ENCODE results near the gene HPSE.

DNA sequence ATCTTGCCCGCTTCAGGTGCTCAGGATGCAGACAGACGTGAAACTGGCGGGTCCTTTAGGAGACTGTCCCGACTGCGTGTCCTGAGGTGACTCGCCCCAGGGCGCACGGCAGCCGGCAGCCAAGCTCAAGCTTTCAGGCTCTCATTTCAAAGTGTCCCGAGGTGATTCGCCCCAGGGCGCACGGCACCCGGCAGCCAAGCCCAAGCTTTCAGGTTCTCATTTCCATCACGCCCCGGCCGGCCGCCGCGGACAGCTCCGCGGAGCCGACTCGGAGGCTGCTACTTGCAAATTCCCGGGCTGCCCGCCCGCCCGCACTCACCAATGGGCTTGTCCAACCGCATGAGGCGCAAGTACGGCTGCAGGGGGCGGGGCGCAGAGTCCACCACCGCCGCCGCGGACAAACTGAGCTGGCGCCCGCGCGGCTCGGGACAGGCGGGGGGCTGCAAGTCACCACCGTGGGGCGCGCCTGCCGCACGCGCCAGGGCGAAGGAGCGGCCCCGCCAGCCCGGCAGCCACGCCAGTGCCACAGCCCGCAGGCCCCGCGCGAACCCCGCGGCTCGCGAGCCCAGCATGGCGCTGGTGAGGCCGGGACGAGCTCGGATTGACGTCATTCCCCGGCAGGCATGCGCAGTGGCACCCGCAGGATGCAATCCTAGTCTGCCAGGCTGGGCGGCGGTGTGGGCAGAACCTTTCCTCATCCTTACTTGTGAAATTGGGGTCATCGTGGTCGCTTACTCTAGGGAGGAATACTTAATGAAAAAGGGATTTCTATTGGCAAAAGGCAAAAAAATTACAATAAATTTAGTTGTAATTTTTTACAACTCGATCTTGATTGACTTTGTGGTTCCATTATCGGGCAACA is 50.2 kb downstream of the HPSE start, which contains the start of gene COQ2:
- TF ChIP-seq POLR2A (IDR thresholded peaks at IDR 0.05; ENCODE audit: low read depth, low read length) (peak; percentile 84; the same call in 1 of the 2 replicates), POLR2AphosphoS5 (IDR thresholded peaks at IDR 0.05; ENCODE audit: low read depth, low read length) (peak; percentile 71), TAF1 (IDR thresholded peaks at IDR 0.05; ENCODE audit: borderline replicate concordance, low read depth, low read length) (0 out of 2 replicates have a peak, but pooled peaks have one; percentile 51)

All from GM12892 (cell line).